Rectal smooth muscle tissue (tissue), 1 donor: ENCODE measurements around the gene RIPOR2.

Source experiments
- H3K27ac ChIP-seq: one replicate; pipeline ENCODE4 v1.7.0; 2013; ENCODE audit warnings: low read depth, low read length, inconsistent platforms
- H3K27me3 ChIP-seq: one replicate; pipeline ENCODE4 v1.7.0; 2013; ENCODE audit warnings: low read length; ENCODE audit not compliant: control insufficient read depth, insufficient read depth
- H3K36me3 ChIP-seq: one replicate; pipeline ENCODE4 v1.7.0; 2013; ENCODE audit warnings: low read length; ENCODE audit not compliant: control insufficient read depth, insufficient read depth
- H3K4me1 ChIP-seq: one replicate; pipeline ENCODE4 v1.7.0; 2013; ENCODE audit warnings: low read length; ENCODE audit not compliant: control insufficient read depth, insufficient read depth
- H3K4me3 ChIP-seq: one replicate; pipeline ENCODE4 v1.7.0; 2013; ENCODE audit warnings: low read length
- H3K9ac ChIP-seq: one replicate; pipeline ENCODE4 v1.7.0; 2013; ENCODE audit warnings: low read length

RIPOR2 gene

DNA sequence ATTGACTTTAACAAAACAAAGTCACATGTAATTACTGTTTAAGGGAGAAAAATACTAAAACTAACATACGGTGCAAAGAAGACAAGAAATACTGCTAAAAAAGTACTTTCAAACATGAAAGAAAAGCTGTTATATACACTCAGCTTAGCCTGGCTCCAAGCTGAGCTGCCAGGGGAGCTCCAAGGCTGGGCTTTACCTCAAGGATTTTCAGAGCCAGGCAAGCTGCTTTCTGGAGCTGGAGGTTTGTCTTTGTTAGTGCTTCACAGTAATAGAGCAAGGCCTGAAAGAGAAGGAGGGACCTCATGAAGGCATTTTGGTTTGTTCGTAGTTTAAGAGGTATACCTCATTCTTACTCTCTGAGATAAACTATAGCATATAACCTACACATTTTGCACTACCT, 117.4 kb downstream of the RIPOR2 start:
- Histone ChIP-seq H3K27me3 (no peaks in the 10 kb centered on the region), H3K27ac (no peak overlapping the region), H3K9ac (no peak overlapping the region), H3K4me3 (no peak overlapping the region), H3K36me3 (no peaks in the 10 kb centered on the region), H3K4me1 (no peaks in the 10 kb centered on the region)

DNA sequence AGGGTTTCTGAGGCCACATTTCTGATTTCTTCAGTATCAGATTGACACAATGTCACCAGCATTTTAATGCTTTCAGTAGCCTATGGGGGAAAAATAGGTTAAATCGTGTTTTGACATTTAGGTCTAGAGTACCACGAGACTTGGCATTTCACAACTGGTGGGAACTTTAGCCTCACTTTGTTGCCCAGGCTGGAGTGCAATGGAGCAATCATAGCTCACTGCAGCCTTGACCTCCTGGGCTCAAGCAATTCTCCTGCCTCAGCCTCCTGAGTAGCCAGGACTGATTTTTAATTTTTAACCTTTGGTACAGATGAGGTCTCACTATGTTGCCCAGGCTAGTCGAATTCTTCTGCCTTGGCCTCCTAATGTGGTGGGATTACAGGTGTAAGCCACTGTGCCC, 126.0 kb downstream of the RIPOR2 start:
- Histone ChIP-seq H3K36me3 (no peaks in the 10 kb centered on the region), H3K9ac (no peak overlapping the region), H3K27me3 (no peaks in the 10 kb centered on the region), H3K4me3 (no peak overlapping the region), H3K4me1 (no peaks in the 10 kb centered on the region), H3K27ac (no peak overlapping the region)

DNA sequence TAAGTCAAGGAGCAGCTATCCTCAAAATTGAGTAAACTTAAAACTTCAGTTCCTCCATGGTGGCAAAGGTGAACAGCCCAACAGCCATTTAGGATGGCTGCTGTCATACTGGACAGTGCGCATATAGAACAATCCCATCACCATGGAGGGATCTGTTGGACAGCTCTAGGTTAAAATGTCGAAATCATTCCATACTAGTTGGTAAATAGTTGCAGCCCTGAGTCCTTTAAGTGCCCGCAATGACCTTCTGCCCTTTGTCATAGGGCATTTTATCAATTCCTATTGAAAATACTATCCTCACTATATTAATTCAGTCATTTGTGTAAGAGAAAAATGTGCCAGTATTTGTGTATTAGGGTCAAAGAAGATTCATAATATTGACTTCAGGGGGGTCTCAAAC, 128.2 kb downstream of the RIPOR2 start:
- no peaks in the 10 kb centered on the region for H3K27me3 ChIP-seq
- H3K27ac ChIP-seq = no peak overlapping the region
- H3K4me1 ChIP-seq = no peaks in the 10 kb centered on the region
- no peak overlapping the region for H3K9ac ChIP-seq
- H3K4me3 ChIP-seq = no peak overlapping the region
- no peaks in the 10 kb centered on the region for H3K36me3 ChIP-seq

DNA sequence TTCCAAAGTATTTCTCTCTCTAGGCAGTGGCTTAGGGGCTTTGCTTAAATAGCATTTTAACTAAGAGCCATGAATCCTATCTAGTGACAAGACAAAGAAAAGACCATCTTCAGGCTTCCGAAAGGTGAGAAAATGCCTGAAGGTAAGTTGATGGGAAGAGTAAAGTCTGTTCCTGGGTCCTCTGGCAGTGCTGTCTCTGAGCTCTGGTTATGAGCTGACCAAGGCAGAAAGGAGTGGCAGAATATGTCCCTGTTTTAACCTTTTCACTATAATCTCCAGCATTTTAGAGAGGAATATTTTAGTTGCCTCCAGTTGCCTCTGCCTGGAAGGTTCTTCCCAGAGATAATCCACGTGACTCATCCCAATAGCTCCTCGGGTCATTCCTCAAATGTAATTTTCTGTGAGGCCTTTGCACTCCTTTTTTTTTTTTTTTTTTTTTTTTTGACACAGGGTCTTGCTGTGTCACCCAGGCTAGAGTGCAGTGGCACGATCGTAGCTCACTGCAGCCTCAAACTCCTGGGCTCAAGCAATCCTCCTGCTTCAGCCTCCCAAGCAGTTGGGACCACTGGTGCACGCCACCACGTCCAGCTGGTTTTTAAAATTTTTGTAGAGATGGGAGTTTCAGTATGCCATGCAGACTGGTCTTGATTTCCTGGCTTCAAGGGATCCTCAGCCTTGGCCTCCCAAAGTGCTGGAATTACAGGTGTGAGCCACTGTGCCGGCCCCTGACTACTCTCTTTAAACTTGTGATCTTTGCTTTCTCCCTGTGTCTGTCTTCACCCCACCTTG, 133.3 kb downstream of the RIPOR2 start:
- Histone ChIP-seq H3K27ac (no peak overlapping the region), H3K4me3 (no peak overlapping the region)

DNA sequence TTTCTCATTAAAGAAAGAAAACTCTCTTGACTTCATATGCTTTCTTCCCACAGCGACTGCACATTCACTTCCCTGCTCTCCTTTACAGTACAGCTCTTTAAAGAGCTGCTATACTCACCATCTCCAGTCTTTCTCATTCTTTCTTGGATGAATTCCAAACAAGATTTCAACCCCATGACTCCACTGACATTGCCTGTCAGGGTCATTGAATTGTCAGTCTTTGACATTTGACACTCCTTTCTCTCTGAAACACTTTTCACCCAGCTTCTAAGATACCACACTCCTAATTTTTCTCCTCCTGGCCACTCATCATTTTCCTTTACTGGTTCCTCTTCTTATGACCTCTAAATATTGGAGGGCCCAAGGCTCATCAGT, 136.2 kb downstream of the RIPOR2 start:
- Histone ChIP-seq H3K36me3 (no peaks in the 10 kb centered on the region), H3K27me3 (no peaks in the 10 kb centered on the region), H3K27ac (no peak overlapping the region), H3K4me1 (no peaks in the 10 kb centered on the region), H3K4me3 (no peak overlapping the region), H3K9ac (no peak overlapping the region)

More for the DNA sequence above, 133.3 kb downstream of the RIPOR2 start:
- Histone ChIP-seq H3K9ac (no peak overlapping the region), H3K4me1 (no peaks in the 10 kb centered on the region), H3K27me3 (no peaks in the 10 kb centered on the region), H3K36me3 (no peaks in the 10 kb centered on the region)

DNA sequence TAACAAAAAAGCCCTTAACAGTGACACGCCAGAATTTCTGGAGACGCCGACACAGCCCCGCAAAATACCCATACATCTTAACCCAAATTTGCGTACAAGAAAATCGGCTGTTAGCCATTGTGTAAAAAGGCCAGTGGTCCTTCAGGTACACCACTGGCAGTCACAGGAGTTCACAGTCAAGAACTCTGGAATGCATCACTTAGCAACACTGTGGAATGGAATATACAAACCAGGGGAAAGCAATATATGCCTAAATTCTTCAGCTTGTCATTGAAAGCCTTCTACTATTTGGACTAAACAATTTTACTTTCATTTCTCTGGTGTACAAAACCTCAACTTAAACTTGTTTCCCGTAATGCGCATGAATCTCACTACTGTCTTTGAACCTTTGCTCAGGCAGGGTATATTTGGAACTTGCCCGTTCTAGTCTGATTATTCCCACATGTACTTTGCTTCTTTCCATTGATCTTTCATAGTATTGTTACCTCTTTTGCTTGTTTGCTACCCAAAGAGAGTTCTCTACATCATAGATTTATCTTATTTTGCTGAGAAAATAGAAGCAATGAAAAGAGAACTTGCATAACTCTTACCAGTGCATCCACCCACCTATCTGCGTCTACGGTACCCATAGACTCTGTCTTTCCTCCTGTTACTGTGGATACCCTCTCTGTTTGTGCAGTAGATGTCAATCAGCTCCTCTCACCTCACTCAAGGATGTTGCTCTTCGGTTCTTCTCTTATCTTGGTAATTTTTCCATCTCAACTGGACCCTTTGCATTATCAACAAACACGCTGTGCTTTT, 136.8 kb downstream of the RIPOR2 start, which contains the start of gene ARMH2:
TSS of gene ARMH2 (minus strand) at position 178 of the 801 bp plus-strand sequence. CDS start at position 118, 60 bp downstream.
- Histone ChIP-seq H3K36me3 (no peaks in the 10 kb centered on the region), H3K27ac (no peak within 1 kb of the TSS), H3K4me1 (no peaks in the 10 kb centered on the region), H3K9ac (no peak within 1 kb of the TSS), H3K27me3 (no peaks in the 10 kb centered on the region), H3K4me3 (no peak within 1 kb of the TSS)

DNA sequence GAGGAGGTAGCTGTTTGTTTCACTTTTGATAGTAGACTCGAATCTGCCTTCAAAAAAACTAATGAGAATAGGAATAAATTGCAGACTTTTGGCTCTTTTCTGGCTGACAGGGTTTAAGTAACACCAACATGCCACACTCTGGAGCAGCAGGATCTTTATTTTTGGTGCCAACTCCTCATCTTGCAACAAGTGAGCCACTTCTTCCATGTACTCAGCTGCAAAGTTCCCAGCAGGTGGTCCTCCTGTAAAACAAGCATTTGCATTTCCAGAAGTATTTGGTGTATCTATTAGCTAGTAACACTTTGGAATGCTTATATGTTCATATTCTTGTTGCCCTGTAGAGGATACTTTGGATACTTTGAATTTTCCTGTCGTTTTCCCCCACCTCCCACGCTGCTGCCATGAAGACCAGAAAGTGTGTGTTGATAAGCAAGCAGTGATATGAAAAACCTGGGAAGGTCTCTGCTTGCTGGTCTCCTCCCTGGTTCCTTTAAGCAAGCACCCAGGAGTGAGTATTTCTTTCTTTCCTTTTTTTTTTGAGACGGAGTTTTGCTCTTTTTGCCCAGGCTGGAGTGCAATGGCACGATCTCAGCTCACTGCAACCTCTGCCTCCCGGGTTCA, 138.1 kb downstream of the RIPOR2 start:
- H3K36me3 ChIP-seq = no peaks in the 10 kb centered on the region
- H3K4me3 ChIP-seq = no peak overlapping the region
- H3K9ac ChIP-seq = no peak overlapping the region
- H3K27ac ChIP-seq = no peak overlapping the region
- H3K27me3 ChIP-seq = no peaks in the 10 kb centered on the region
- H3K4me1 ChIP-seq = no peaks in the 10 kb centered on the region

DNA sequence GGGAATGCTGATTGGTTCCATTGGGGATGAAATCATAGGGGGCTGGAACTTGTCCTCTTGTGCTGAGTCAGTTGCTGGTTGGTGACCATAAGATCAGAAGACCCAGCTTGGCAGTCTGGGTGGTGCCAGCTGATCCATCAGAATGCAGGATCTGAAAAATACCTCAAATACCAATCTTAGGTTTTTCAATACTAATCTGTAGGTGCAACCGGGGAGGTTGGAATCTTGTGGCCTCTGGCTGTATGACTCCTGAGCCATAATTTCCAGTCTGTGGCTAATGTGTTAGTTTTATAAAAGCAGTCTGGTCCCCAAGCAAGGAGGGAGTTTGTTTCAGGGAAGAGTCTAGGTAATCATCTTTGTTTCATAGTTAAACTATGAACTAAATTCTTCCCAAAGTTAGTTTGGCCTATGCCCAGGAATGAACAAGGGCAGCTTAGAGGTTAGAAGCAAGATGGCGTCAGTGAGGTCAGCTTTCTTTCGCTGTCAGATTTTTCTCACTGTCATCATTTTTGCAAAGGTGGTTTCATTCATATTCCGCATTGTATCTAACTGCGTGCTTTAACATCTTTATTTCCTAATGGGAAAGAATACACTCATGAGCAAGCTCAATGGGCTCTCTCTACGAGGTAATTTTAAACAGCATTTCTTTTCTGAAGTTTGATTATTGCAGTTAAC, 139.0 kb downstream of the RIPOR2 start:
- no peaks in the 10 kb centered on the region for H3K36me3 ChIP-seq
- no peak overlapping the region for H3K27ac ChIP-seq
- no peaks in the 10 kb centered on the region for H3K27me3 ChIP-seq
- no peak overlapping the region for H3K9ac ChIP-seq
- H3K4me3 ChIP-seq = no peak overlapping the region
- no peaks in the 10 kb centered on the region for H3K4me1 ChIP-seq

DNA sequence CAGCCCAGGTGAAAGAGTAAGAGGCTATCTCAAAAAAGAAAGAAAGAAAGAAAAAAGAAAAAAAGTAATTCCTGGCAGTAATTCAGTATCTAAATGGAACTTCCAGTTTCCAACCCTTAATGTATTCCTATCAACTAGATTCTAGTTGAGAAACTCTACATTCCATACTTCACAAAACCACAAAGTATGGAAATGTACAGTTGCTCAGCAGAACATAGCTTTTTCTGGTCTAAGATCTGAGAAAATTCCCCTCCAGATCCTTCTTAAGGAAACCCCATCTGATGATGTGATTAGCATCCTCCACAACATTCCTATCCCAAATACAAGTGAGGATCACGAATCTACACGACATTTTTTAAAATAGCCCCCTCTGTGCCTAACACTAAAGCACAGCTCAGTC, 140.7 kb downstream of the RIPOR2 start:
- Histone ChIP-seq H3K4me1 (no peaks in the 10 kb centered on the region), H3K36me3 (no peaks in the 10 kb centered on the region), H3K27ac (no peak overlapping the region), H3K27me3 (no peaks in the 10 kb centered on the region), H3K4me3 (no peak overlapping the region), H3K9ac (no peak overlapping the region)

DNA sequence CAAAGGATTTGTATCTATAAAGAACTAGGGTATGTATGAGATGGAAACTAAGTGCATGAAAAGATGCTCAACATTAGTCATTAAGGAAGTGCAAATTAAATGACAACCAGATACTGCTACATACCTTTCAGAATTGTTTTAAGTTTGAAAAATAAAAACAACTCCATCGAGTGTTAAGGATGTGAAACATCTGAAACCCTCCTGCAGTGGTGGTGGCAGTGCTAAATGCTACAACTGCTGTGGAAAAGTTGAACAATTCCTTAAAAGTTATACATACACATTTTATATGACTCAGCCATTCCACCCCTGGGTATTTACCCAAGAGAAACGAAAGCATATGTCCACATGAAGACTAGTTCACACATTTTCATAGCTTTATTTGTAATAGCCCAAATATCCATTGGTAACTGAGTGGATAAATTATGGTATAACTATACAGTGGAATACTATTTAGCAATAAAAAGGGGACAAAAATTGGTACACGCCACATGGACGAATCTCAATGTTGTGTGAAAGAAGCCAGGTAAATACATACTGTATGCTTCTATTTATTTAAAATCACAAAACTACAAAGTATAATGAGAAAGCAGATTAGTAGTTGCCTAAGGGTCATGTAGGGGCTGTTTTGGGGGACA, 147.6 kb downstream of the RIPOR2 start:
- no peak overlapping the region for H3K9ac ChIP-seq
- H3K36me3 ChIP-seq = no peaks in the 10 kb centered on the region
- H3K4me1 ChIP-seq = no peaks in the 10 kb centered on the region
- no peak overlapping the region for H3K27ac ChIP-seq
- no peaks in the 10 kb centered on the region for H3K27me3 ChIP-seq
- H3K4me3 ChIP-seq = no peak overlapping the region

DNA sequence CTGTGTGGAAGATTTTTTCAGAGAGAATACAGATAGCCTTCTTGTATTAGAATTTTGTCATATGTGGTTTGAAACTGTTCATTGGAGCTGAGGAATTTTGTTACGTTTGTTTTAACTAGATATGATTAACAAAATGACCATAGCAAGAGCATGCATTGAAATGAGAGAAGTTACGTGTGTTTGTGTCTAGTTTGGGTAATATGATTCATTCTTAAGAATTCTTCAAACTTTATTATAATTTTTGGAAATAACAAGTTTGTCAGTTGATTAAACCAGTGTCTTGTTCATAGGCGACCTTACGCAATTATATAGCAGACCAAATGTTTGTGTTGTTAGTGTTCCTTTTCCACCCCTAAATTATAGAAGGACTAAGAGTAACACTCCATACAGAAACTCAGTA, 155.6 kb downstream of the RIPOR2 start:
- Histone ChIP-seq H3K4me1 (no peaks in the 10 kb centered on the region), H3K9ac (no peak overlapping the region), H3K36me3 (no peaks in the 10 kb centered on the region), H3K27ac (no peak overlapping the region), H3K27me3 (no peaks in the 10 kb centered on the region), H3K4me3 (no peak overlapping the region)
